NCI-H187 (cell line): ENCODE results near the gene TEX2.
"Not testable (repeated sequence)": the region's sequence is repeated elsewhere in the genome, so short reads cannot be mapped to it uniquely, and the experiment has no call there.

Source experiments
- DNase-seq, 2 experiments: peaks; one replicate each; lab custom pipeline; 2025; lab: John Stamatoyannopoulos, UW

Gene TEX2

DNA sequence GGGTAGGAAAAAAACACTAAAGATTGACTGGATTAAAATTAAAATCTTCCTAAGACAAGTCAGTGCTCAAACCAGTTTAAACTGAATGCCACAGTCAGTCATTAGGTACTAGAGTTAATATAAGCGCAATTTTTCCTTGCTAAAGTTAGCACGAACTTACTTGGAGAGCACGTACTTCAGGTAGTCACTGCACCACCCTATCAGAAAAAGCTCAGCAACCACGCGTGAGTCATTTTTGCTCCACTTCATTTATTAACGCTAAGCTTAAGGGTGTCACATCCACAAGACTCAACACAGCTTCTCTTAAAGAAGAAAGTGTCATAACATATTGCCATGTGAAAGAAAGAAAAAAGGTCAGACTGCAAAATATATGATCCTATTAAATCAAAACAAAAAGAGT, 53.1 kb downstream of the TEX2 start:
- DNase-seq: no peak

DNA sequence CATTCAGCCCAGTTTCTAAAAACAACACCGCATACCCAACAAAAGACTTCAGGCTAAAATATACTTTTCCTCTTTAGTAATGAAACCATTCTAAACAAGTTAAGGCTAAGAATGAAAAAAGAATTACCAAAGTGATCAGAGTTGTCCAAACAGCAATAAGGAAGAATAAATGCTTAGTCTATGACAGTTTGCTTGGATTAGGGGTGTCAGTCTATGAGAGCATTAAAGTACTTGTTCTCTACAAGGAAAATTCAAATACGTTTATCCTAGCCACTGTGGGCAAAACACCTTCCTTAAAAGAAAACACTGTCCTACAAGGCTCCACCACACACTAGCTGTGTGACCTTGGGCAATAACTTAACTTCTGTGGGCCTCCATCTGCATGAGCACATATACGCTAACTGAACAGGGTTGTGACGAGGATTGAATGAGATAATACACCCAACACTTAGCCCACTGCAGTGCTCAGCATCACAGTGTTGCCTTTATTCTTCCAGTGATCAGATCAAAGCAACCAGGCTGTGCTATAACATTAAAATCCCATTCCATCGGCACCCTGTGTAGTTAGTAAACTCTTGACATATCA, 53.6 kb downstream of the TEX2 start:
- no peak for DNase-seq

DNA sequence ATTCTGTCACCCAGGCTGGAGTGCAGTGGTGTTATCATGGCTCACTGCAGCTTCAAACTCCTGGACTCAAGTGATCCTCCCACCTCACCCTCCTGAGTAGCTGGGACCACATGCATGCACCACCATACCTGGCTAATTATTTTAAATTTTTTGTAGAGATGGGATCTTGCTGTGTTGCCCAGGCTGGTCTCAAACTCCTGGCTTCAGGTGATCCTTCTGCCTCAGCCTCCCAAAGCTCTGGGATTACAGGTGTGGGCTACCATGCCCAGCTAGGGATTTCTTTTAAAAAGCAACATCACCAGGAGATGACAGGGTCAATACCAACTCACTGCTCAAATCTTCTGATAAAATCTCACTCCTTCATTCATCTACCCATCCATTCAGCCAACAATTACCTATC, 54.4 kb downstream of the TEX2 start:
- not testable (repeated sequence) for DNase-seq

DNA sequence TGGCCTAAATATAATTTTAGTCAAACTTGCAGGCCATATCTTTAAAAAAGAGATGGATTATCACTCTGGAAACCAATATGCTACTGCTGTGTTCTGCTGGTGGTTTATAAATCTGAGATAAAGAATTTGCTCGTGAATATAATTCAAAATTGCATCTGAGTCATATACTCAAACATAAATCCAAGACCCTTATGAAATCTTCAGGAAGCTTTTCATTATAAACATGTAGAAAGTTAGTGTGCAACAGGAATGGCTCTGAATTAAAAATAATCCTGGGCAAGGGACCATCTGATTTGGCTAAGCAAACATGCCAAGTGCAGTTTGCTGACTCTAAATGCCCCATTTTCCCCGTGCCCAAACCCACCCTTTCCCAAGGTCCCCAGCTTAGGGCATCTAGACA, 57.3 kb downstream of the TEX2 start:
- no peak for DNase-seq

DNA sequence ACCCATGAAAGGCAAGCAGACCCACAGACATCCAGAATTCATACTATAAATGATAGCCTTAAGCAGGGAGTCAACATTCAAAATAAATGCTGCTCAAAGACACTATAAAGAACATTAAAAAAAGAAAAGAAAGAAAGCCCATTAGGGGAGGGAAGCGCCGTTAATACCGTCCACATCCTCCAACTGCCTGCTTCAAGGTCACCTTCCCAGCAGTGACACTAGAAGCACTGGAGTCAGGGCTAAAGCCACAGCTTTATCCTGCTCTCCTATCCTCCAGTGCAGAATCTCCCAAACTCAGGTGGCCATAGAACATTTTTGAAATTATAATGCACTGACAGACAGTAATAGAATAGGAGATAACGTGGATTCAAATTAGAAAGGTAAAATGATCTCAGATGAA, 59.4 kb downstream of the TEX2 start:
- DNase-seq: no peak

DNA sequence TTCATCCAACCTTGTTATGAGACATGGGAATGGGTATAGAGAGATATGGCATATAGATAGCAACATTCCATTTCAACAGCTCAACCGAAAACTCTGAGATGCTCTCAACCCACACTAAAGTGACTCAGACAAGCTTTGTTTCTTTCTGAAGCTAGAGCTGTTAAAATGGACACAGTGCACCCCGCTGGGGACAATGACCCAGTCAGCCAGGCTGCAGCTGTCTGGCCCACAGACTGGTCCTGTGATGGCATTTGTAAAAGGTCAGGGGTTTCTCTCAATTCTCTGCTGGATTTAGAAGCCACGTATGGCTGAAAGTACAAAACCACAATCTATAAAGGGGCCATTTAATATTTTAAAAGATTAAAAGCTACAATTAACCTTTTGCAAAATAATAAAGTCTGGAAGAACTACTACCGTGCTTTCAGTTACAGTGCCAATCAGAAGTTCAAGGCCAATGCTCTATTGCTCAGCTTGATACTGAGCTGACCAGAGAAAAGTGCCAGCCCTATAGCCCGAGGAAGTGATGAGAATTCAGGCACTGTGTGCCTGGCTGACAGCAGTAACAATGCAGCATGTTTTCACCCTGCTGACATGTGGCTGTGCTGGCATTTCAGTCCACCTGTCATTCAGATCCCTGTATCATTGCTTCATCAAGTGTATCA, 60.2 kb downstream of the TEX2 start:
- no peak for DNase-seq

DNA sequence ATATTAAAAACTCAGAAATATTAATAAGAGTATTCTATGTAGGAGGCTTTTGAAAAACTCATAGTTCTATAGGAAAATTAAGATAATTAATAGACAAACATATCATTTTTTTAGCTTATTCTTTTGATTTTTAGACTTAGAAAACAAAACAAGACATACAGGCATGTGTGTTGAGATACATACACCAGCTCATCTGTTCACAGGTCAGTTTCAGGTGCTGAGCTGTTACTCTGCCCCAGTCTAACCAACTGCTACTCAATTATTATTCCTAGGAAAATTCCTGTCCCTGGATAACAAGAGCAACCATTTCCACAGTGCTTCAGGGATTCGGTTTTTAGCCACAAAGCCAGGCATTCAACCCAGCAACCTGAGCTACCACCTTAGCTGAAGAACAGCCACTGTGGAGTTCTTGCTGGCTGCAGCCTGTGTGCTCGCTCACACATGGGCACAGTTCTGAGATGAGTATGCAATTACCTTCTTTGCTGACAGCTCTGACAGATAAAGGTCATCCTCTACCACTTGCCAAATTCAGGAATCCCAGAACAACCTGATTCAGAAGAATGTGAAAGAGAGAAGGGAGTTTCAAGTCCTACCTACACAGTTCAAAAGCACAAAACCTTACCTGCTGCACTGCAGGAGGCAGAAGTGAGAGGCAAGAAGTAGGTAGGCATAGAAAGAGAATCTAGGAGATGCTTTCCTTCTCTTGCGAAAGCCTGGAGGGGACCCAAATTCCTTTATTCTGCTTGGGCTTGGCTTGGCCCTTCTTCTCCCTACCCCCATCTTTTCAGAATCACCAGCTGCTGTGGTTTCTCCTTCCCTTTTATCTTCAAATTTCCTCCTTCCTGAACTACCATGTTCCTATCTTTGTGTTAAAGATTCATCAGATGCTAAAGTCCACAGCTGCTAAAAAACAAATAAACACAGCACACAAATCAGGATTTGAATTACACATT, 62.7 kb downstream of the TEX2 start:
- DNase-seq: no peak

DNA sequence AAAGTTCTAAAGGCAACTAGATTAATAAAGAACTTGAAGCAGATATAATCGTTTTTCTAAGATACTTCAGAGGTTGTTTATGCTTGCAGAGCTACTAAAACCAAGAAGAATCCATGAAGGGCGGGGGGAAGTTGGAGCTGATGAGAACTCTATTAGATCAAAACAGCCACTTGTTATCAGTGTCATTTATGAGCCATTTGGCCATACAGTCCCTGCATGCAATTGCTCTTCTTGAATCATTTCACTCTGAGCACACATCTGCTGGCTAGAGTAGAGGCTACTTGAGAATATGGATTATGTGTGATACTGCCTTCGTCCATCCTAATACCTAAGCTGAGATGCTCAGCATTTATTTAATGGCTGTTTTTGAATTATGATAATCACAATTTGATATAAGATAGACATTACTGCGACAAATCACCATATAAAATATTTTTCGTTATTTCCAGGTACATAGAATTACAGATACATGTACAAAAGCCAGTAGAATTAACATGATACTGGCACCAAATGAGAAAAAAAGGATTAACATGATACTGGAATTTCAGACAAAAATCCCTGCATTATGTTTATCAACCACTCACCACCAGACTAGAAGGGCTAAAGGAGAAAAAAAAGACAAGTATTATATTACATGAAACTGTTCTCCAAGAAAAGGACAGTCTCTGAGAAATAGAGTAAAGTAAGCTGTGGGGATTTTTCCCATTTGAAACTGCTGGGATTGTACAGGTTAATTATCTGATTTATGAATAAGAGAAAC, 64.5 kb downstream of the TEX2 start:
- no peak for DNase-seq

DNA sequence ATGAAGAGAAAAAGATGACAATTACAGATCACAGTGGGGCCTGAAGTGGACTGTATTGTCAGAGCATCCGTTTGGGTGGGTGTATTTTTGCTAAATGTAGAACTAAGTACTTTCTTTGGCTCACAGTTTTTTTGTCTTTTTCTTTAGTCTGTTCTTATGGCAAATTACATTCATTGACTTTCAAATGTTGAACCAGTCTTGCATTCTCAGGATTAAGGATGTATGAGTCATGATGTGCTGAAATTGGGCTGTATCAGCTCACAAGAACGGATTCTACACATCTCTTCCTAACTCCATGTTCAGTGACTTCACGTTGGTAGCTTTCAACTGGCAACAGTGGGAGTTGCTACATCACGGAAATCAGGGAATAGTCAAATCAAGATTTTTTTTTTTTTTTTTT, 66.5 kb downstream of the TEX2 start:
- DNase-seq: no peak

DNA sequence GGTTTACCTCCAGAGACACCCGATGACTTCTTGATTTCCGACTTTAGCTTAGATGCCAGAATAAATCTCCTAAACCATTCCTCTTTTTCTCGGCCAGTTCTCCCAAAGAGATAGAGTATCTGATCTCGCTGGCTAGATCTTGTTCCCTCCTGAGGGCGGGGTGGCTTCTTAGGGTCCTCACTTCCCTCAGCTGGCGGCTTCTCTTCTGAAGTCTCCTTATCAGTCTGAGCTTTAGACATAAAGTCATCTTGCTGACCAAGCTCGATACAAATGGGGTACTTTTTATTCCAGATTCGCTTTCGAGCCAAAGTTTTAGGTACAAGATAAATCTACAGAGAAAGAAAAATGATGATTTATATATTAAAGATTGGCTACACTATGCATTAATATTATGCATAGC, 69.5 kb downstream of the TEX2 start:
- DNase-seq: no peak

DNA sequence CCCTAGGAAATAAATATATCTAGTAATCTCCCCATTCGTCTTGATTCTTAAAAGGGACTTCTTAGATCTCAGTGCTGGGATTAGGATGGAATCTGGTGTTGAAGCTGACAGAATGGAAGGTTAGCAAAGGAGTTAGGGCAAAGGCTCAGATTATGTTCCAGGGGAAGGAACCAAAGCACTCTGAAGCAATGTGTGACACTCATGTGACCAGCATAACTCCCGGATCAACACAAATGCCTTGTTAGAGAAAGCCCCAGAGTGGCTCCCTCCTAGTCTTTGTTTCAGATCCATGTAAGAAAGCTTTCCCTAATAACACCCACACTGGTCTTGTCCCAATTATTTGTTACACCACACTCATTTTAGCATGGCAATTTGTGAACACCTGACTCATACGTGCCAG, 70.5 kb downstream of the TEX2 start:
- no peak for DNase-seq

DNA sequence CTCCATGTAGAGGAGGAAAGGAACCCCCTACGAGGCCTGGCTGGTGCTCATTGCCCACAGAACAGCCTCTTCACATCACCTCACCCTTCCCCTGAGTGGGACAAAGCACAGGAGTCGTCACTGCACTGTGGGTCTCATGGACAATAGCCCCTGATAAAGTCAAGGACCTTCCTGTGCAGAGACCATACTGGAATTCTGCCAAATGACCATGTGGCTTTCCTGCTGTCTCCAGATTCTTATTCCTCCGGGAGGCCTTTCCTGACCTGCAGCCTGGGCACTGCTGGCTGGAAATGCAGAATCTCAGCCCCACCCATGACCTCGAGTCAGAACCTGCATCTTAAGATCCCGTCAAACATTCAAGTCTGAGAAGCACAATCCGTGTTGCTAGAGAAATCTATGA, 72.6 kb downstream of the TEX2 start:
- no peak for DNase-seq

DNA sequence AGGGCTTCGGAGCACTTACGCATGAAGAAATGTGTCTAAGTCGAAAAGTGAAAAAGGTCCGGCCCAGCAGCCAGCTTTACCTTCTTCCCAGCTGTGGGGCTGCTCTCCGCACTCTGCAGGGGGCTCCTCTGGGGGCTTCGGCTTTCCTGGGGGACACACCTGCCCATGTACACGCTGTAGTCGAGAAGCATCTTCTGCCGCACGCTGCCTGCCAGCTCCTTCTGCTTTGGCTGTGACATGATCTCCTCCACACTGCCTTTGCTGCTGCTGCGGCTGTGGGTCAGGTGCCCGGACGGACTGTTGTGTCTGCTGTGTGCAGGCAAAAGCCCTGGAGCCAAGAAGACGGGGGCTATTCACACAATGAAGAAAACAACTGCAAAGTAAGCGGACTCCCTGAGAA, 75.0 kb downstream of the TEX2 start:
- no peak for DNase-seq

DNA sequence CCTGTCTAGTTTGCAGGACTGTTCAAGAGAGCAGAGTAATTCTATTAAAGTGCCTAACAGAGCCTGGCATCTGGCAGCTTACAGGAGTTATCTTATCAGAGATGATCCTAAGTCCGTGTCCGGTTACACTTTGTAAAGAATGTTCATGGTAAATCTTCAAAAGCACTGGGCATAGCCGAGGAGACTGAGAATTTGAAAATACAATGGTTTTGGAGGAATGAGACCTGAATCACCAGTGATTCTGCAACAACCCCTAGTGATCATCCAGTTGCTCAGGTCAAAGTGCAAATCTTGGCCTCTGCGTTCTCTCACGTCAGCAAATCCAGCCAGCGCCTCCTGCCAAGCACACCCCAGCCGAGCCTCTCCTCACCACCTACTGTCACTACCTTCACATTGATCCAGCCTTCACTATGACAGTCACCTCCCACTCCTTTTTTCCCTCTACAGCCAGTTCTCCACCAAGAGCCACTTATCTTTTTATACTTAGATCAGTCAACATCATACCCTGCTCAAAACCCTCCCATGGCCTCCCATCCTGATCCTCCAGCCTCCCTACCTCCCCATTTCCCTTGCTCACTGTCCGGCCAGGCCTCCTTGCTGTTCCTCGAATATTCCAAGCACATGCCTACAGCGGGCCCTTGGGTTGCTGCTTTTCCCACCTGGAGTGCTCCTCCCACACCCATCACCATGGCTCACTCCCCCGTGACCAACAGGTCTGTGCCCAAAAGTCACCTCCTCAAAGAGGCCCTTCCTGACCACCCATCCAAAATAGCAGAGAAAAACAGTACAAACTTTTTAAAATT, 75.8 kb downstream of the TEX2 start:
- no peak for DNase-seq

DNA sequence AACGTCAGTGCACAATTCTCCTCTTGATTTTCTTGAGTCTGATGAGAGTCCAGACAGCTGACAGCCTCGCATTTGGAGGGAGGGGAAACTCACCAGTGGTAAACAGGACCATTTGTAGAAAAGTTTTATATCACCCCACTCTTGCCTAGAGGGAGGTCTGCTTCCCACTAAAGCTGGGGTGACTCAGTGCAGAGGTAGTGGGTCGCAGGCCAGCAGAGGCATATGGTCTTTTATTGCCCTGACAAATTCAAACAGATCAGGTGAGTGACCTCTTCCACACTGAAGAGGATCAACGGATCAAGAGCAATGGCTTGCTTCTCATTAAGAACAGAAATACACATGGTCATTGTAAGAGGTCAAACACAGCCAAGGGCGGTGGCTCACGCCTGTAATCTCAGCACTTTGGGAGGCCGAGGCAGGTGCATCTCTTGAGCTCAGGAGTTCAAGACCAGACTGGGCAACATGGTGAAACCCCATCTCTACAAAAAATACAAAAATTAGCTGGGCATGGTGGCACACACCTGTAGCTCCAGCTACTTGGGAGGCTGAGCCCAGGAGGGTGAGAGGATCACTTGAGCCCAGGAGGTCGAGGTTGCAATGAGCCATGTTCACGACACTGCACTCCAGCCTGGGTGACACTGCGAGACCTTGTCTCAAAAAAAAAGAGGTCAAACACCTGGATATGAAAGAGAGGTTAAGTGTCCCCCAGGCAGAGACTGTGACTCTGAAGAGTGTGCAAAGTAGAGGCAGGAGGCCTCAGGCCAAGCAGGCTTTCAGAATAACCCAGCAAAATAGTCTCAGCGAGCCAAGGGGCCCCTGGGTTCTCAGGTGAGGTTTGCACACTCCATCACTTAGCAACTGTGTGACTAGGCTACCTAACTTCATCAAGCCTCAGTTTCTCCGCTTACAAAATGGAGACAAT, 76.6 kb downstream of the TEX2 start:
- DNase-seq: no peak

DNA sequence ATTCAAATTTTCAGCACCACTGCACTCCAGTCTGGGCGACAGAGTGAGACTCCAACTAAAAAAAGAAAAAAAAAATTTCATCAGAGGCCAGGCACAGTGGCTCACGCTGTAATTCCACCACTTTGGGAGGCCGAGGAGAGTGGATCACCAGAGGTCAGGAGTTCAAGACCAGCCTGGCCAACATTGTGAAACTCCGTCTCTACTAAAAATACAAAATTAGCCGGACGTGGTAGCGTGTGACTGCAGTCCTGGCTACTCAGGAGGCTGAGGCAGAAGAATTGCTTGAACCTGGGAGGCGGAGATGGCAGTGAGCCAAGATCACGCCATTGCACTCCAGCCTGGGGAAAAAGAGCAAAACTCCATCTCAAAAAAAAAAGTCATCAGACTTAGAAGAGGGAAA, 77.5 kb downstream of the TEX2 start:
- not testable (repeated sequence) for DNase-seq

DNA sequence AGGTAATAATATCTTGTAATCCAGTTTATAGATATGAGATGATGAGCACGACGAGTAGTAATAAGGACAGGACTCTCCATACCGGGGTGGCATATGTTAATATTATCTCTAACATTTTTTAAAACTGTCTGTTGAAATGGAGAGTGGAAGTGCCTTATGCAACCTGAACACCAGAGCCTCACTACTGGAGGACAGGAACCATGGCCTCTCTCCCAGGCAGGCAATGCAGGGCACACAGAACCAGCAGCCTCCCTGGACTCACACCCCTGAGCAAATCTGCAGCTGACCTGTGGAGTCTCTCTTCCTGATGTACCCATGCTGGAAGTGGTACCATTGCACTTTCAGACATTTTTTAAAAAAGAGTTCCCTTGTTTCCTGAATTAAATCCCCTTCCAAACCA, 78.0 kb downstream of the TEX2 start:
- DNase-seq: no peak

DNA sequence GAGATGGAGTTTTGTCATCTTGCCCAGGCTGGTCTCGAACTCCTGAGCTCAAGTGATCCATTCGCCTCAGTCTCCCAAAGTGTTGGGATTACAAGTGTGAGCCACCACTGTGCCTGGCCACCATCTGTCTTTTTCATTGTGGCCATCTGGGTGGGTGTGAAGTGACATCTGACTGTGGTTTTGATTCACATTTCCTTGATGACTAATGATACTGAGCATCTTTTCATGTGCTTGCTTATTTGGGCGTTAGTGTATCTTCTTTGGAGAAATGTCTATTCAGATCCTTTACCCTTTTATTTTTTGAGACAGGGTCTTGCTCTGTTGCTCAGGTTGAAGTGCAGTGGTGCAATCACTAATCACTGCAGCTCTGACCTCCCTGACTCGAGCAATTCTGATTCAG, 79.2 kb downstream of the TEX2 start:
- no peak for DNase-seq

DNA sequence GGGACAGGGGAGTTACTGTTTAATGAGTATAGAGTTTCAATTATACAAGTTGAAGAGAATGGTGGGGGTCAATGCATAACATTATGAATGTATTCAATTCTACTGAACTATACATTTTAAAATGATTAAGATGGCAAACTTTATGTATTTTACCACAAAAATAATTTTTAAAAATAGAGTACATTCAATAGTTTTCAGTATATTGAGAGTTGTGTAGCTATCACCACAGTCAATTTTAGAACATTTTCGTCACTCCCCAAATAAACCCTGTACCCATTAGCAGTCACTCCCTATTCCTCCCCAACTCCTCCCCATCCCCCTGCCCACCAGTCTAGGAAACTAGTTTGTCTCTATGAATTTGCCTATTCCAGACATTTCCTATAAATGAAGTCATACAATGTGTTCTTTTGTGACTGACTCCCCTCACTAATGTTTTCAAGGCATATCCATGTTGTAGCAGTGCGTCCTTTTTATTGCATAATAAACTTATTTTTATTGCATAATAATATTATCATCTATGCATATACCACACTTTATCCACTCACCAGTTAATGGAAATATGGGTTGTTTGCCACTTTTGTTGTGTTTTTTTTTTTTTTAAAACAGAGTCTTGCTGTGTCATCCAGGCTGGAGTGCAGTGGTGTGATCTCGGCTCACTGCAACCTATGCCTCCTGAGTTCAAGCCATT, 80.6 kb downstream of the TEX2 start:
- no peak for DNase-seq
